Stimulated activated CD4-positive, alpha-beta T cell treated with anti-CD3 and anti-CD28 coated beads, Interleukin-4, amount 100 ng/mL, for 1 hour (primary cell): ENCODE measurements around the gene ZNF479.
"Not testable (repeated sequence)": the region's sequence is repeated elsewhere in the genome, so short reads cannot be mapped to it uniquely, and the experiment has no call there.

Experiments used
- DNase-seq: peaks from one replicate; pipeline ENCODE4 v3.0.0-alpha.2; 2020

Gene ZNF479

GRCh38 chr7:57132336-57132735 lies at the start of gene ZNF479:
ZNF479 (minus strand) TSS chr7:57132436; CDS start chr7:57132324, 112 bp downstream.
- not testable (repeated sequence) for DNase-seq

DNA sequence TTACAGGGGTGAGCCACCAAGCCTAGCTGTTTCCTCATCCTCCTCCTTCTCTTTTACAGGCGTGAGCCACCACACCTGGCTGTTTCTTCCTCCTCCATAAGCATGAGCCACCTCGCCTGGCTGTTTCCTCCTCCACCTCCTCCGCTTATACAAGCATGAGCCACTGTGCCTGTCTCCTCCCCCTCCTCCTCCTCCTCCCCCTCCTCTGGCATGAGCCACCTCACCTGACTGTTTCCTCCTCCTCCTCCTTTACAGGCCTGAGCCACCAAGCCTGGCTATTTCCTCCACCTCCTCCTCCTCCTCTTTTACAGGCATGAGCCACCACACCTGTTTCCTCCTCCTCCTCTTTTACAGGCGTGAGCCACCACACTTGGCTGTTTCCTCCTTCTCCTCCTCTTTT lies 49.8 kb upstream of the ZNF479 start:
- no peak for DNase-seq

DNA sequence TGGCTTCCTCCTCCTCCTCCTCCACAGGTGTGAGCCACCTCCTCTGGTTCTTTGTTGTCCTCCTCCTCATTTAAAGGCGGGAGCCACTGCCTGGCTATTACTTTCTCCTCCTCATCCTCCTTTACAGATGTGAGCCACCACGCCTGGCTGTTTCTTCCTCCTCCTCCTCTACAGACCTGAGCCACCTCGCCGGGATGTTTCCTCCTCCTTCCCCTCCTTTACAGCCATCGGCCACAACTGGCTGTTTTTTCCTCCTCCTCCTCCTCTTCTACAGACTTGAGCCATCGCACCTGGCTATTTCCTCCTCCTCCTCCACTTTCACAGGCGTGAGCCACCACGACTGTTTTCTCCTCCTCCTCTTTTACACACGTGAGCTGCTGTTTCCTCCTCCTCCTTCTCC lies 49.0 kb upstream of the ZNF479 start:
- no peak for DNase-seq

DNA sequence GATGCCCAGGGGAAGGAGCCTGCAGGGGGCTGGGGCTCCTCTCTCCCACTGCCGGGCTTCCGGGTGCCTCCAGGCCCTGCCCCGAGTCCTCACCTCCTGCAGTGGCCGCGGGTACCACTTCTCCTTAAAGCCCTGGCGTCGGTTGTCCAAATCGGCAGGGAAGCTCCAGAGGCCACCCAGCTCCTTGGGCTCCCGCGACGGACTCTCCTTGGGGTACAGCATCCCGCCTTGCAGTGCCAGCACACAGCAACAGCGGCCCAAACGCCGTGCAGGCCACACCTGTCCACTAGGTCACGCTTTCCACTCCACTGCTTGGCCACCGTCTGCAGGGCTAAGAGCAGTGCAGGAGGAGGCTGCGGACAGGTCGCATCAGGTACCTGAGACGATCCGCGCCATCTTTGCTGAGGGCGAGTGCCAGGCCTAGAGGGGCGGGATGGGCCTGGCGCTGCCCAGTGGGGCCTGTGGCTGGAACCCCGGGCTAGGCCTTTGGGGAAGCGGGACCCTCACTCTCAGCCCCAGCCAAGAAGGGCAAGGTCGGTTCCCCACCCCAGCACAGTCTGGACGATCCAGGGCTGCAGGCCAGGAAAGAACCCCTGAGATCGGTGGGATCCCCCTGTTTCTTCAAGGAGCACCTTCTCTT lies 47.7 kb upstream of the ZNF479 start:
- DNase-seq: no peak

DNA sequence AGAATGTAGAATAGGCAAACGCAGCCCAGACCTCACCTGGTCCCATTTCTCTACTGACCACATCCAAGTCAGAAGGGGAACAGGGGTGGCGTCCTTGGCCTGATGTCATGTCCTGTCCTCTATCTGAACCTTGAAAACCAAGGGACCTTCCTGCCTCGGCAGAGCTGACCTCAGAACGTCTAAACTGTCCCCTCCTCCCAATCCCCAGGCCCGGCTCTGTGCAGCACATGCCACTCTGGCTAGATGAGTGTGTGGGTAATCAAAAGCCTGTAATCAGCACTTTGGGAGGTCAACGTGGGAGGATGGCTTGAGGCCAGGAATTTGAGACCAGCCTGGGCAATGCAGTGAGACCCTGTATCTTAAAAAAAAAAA lies 46.5 kb upstream of the ZNF479 start:
- DNase-seq: no peak

DNA sequence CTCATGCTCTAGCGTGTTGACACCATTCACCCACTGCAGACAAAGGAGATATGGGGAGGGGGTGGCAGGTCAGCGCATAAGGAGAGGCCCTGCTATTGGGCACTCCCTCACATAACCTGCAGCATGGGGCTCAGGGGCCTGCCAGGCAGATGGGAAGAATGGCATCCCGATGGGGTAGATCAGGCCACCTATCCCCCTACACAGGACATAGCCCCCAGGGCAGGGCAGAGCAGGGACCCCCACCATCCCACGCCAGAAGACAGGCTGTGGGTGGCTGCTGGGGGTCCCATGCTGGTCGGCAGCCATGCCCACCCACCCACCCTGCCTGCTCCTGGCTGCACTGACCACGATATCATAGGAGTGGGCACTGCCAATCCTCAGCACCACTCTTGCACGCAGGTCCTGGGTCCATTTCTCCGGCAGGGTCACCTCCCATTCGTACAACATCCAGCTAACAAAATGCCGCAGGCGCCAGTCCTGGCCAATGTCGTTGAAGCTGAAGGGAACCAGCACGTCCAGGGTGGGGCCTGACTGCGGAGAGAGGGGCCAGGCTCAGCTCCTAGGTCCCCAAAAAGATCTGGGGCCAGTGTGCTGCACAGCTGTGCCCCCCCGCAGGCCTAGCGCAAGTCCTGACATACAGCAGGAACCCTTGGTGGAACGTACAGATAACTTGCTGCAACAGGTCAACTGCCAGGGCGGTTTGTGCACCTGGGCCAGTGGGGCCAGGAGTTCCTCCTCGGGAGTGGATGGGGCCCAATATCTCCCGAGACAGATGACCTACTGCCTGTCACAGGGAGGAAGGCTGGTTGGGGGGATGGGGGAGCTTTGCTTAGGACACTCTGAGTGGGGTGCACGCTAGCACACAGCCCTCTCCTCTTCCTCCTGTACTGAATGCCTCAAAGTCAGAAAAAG lies 45.9 kb upstream of the ZNF479 start:
- DNase-seq: no peak

- DNase-seq: no peak
Observed at GRCh38 chr7:57176928-57177635, 44.8 kb upstream of the ZNF479 start.

GRCh38 chr7:57165285-57165899 lies 33.2 kb upstream of the ZNF479 start:
- DNase-seq: no peak

GRCh38 chr7:57120123-57120784 lies 12.0 kb downstream of the ZNF479 start:
- not testable (repeated sequence) for DNase-seq
